DOHH2 (cell line): ENCODE data around the gene ZNF723.
"Not testable (repeated sequence)": the region's sequence is repeated elsewhere in the genome, so short reads cannot be mapped to it uniquely, and the experiment has no call there.

Experiments
- H3F3A ChIP-seq: fragments of 200-600 bp; sonication (generic), shearing (Covaris generic); 2 replicates; pipeline ENCODE4 v1.6.0; 2016; ENCODE audit warnings: antibody characterized with exemption, mild to moderate bottlenecking; ENCODE audit not compliant: control insufficient read depth, insufficient read depth
- H3K27ac ChIP-seq: fragments of 200-600 bp; sonication (generic); 2 replicates; pipeline ENCODE4 v1.5.1; 2014; ENCODE audit warnings: low read depth, mild to moderate bottlenecking, low read length, moderate library complexity
- H3K27me3 ChIP-seq: fragments of 200-600 bp; sonication (generic); 2 replicates; pipeline ENCODE4 v1.6.1; 2014; ENCODE audit warnings: mild to moderate bottlenecking, low read length, mixed read lengths; ENCODE audit not compliant: control insufficient read depth
- H3K36me3 ChIP-seq: fragments of 200-600 bp; sonication (generic); 2 replicates; pipeline ENCODE4 v1.6.1; 2014; ENCODE audit warnings: mild to moderate bottlenecking, low read length, moderate library complexity, mixed read lengths; ENCODE audit not compliant: control insufficient read depth
- H3K4me1 ChIP-seq: fragments of 200-600 bp; sonication (generic); 2 replicates; pipeline ENCODE4 v1.6.1; 2014; ENCODE audit warnings: mild to moderate bottlenecking, low read length, mixed read lengths; ENCODE audit not compliant: control insufficient read depth
- H3K4me2 ChIP-seq: fragments of 200-600 bp; sonication (generic); 2 replicates; pipeline ENCODE4 v1.6.0; 2014; ENCODE audit warnings: mild to moderate bottlenecking, low read length, moderate library complexity
- H3K4me3 ChIP-seq: fragments of 200-600 bp; sonication (generic); 2 replicates; pipeline ENCODE4 v1.5.1; 2014; ENCODE audit warnings: mild to moderate bottlenecking, low read length, mixed read lengths
- H3K79me2 ChIP-seq: fragments of 200-600 bp; sonication (generic); 2 replicates; pipeline ENCODE4 v1.6.1; 2014; ENCODE audit warnings: mild to moderate bottlenecking, low read length, mixed read lengths; ENCODE audit not compliant: control insufficient read depth
- H3K9me2 ChIP-seq: fragments of 200-600 bp; sonication (generic); replicated peaks from 2 replicates; pipeline ENCODE4 v1.6.1; 2014; ENCODE audit warnings: mild to moderate bottlenecking, low read length, mixed read lengths; ENCODE audit not compliant: control insufficient read depth
- H3K9me3 ChIP-seq: fragments of 200-600 bp; sonication (generic); 2 replicates; pipeline ENCODE4 v1.6.1; 2014; ENCODE audit warnings: antibody characterized with exemption, low read length, mixed read lengths; ENCODE audit not compliant: control insufficient read depth, insufficient read depth
- H4K20me1 ChIP-seq: fragments of 200-600 bp; sonication (generic); 2 replicates; pipeline ENCODE4 v1.6.0; 2014; ENCODE audit warnings: low read depth, mild to moderate bottlenecking, antibody characterized with exemption, low read length, moderate library complexity; ENCODE audit not compliant: control insufficient read depth, insufficient read depth
- CTCF ChIP-seq: fragments of 200-600 bp; sonication (generic); IDR thresholded peaks from one replicate; pipeline ENCODE4 v1.5.1; 2014; ENCODE audit warnings: antibody characterized with exemption, mild to moderate bottlenecking, low read depth, low read length; ENCODE audit not compliant: poor library complexity, severe bottlenecking
- EZH2phosphoT487 ChIP-seq: fragments of 200-600 bp; sonication (generic); IDR thresholded peaks from 2 replicates; pipeline ENCODE4 v1.6.1; 2017; ENCODE audit warnings: borderline replicate concordance, mild to moderate bottlenecking, antibody characterized with exemption, low read length, moderate library complexity, mixed read lengths

ZNF723 gene

GRCh38 chr19:22832031-22832762, at the start of gene ZNF723:
Gene ZNF723 (plus strand): TSS chr19:22832291. CDS start chr19:22832380, 89 bp downstream.
- Histone ChIP-seq H3K27me3 (no peaks in the 10 kb centered on the region), H3K36me3 (no peaks in the 10 kb centered on the region), H3K9me3 (no peaks in the 10 kb centered on the region; the same call in 1 of the 2 replicates), H3K9me2 (no peaks in the 10 kb centered on the region), H3F3A (no peaks in the 10 kb centered on the region), H3K4me2 (no peak within 1 kb of the TSS), H3K27ac (no peak within 1 kb of the TSS), H3K4me3 (no peak within 1 kb of the TSS), H3K4me1 (no peaks in the 10 kb centered on the region), H3K79me2 (no peaks in the 10 kb centered on the region), H4K20me1 (no peaks in the 10 kb centered on the region)
- no peak for TF ChIP-seq CTCF
- no peak for TF ChIP-seq EZH2phosphoT487

- H3K4me3 ChIP-seq = no peak within 1 kb of the TSS
- no peaks in the 10 kb centered on the region for H4K20me1 ChIP-seq
- H3K9me3 ChIP-seq = no peaks in the 10 kb centered on the region; the same call in 1 of the 2 replicates
- no peaks in the 10 kb centered on the region for H3K27me3 ChIP-seq
- no peaks in the 10 kb centered on the region for H3K79me2 ChIP-seq
- no peak within 1 kb of the TSS for H3K27ac ChIP-seq
- no peaks in the 10 kb centered on the region for H3K36me3 ChIP-seq
- no peaks in the 10 kb centered on the region for H3K4me1 ChIP-seq
- TF ChIP-seq CTCF (no peak), EZH2phosphoT487 (no peak)
- H3F3A ChIP-seq = no peaks in the 10 kb centered on the region
- H3K4me2 ChIP-seq = no peak within 1 kb of the TSS
- no peaks in the 10 kb centered on the region for H3K9me2 ChIP-seq
Measured at GRCh38 chr19:22783651-22784410, 48.3 kb upstream of the ZNF723 start, which contains the start of gene ZNF99. Gene ZNF99 (minus strand): TSS chr19:22784151. CDS start chr19:22784016, 135 bp downstream.

GRCh38 chr19:22792863-22793262, 39.2 kb upstream of the ZNF723 start:
- not testable (repeated sequence) for H3K27me3 ChIP-seq, H4K20me1 ChIP-seq, H3K9me2 ChIP-seq, H3F3A ChIP-seq, H3K9me3 ChIP-seq, H3K27ac ChIP-seq, H3K4me1 ChIP-seq, H3K4me2 ChIP-seq, H3K4me3 ChIP-seq, H3K79me2 ChIP-seq, H3K36me3 ChIP-seq

GRCh38 chr19:22797040-22797439, 35.1 kb upstream of the ZNF723 start:
- no peaks in the 10 kb centered on the region for H3F3A ChIP-seq
- no peaks in the 10 kb centered on the region for H3K4me1 ChIP-seq
- no peaks in the 10 kb centered on the region for H4K20me1 ChIP-seq
- TF ChIP-seq EZH2phosphoT487 (no peak), CTCF (no peak)
- H3K27me3 ChIP-seq = no peaks in the 10 kb centered on the region
- no peak overlapping the region for H3K27ac ChIP-seq
- H3K4me2 ChIP-seq = no peak overlapping the region
- no peaks in the 10 kb centered on the region for H3K36me3 ChIP-seq
- H3K9me2 ChIP-seq = no peaks in the 10 kb centered on the region
- no peaks in the 10 kb centered on the region for H3K79me2 ChIP-seq
- no peak overlapping the region for H3K4me3 ChIP-seq
- H3K9me3 ChIP-seq = peaks cover 7% of the 10 kb centered on the region; the same call in 1 of the 2 replicates
